Hepatocyte (in vitro differentiated cells): ENCODE results near the gene NINJ2. TPM values are rescaled to one million over a fixed set of nuclear protein-coding genes. Genes with fewer than 3 reads are reported as not detected.

Experiments used
- DNase-seq: peaks from one replicate; pipeline ENCODE4 v3.0.0-alpha.2; 2016; ENCODE audit warnings: low spot score
- H2AFZ ChIP-seq: fragments of 200-600 bp; sonication (generic); 2 replicates; pipeline ENCODE4 v1.6.0; 2016; ENCODE audit warnings: antibody characterized with exemption, mild to moderate bottlenecking
- H3K27ac ChIP-seq: fragments of 200-600 bp; sonication (generic); 2 replicates; pipeline ENCODE4 v1.5.1; 2016; ENCODE audit warnings: mild to moderate bottlenecking
- H3K27me3 ChIP-seq: fragments of 200-600 bp; sonication (generic); 2 replicates; pipeline ENCODE4 v1.6.1; 2016
- H3K36me3 ChIP-seq: fragments of 200-600 bp; sonication (generic); replicated peaks from 2 replicates; pipeline ENCODE4 v1.5.1; 2016; ENCODE audit warnings: low read depth; ENCODE audit not compliant: insufficient read depth
- H3K4me1 ChIP-seq: fragments of 200-600 bp; sonication (generic); 2 replicates; pipeline ENCODE4 v1.5.1; 2016; ENCODE audit warnings: mild to moderate bottlenecking, moderate library complexity; ENCODE audit not compliant: insufficient read depth
- H3K4me2 ChIP-seq: fragments of 200-600 bp; sonication (generic); 2 replicates; pipeline ENCODE4 v1.6.0; 2016
- H3K4me3 ChIP-seq: fragments of 200-600 bp; sonication (generic); 2 replicates; pipeline ENCODE4 v1.5.1; 2016; ENCODE audit warnings: mild to moderate bottlenecking
- H3K79me2 ChIP-seq: fragments of 200-600 bp; sonication (generic); 2 replicates; pipeline ENCODE4 v1.6.0; 2017; ENCODE audit warnings: mild to moderate bottlenecking
- H3K9me2 ChIP-seq: fragments of 200-600 bp; sonication (generic); replicated peaks from 2 replicates; pipeline ENCODE4 v1.6.0; 2017; ENCODE audit warnings: mild to moderate bottlenecking; ENCODE audit not compliant: insufficient read depth
- H3K9me3 ChIP-seq: fragments of 200-600 bp; sonication (generic); 2 replicates; pipeline ENCODE4 v1.5.1; 2016; ENCODE audit warnings: low read depth, mild to moderate bottlenecking
- H4K20me1 ChIP-seq: fragments of 200-600 bp; sonication (generic); 2 replicates; pipeline ENCODE4 v1.6.0; 2016; ENCODE audit warnings: mild to moderate bottlenecking; ENCODE audit not compliant: insufficient read depth, poor library complexity, severe bottlenecking
- CTCF ChIP-seq: fragments of 200-600 bp; sonication (generic); IDR thresholded peaks from 2 replicates; pipeline ENCODE4 v1.5.1; 2016; ENCODE audit warnings: antibody characterized with exemption, mild to moderate bottlenecking; ENCODE audit not compliant: poor library complexity
- EZH2phosphoT487 ChIP-seq: fragments of 200-600 bp; sonication (generic); IDR thresholded peaks from one replicate; pipeline ENCODE4 v1.6.1; 2018; ENCODE audit warnings: antibody characterized with exemption, mild to moderate bottlenecking, low read depth, moderate library complexity; ENCODE audit not compliant: unreplicated experiment, severe bottlenecking
- WGBS: methylation state at CpG from one replicate; pipeline ENCODE4 v1.1.6; 2016; ENCODE audit warnings: low lambda C conversion rate; ENCODE audit errors: missing lambda C conversion rate; 5-methylcytosine and 5-hydroxymethylcytosine counted together
- polyA plus RNA-seq: library from polyadenylated mRNA; unstranded; fragments of >200 nt; fragmentation: Nextera tagmentation; extraction: Ambion mirVana; gene quantifications from 2 replicates; pipeline ENCODE4 v1.2.1, GENCODE V29; 2016
- small RNA-seq: library from RNA; depleted of rRNA; stranded (forward); fragments of <200 nt; gene quantifications from one replicate; pipeline ENCODE3, GENCODE V24; 2014
- total RNA-seq: library from RNA; depleted of rRNA; stranded (reverse); fragments of >200 nt; gene quantifications from 2 replicates; pipeline ENCODE4 v1.2.3, GENCODE V29; 2014

NINJ2 gene
- total and polyA plus RNA-seq, 2 experiments from 2014 or later, result 0.70 to 2.1 TPM

- 69% methylated on average over 7 of the region's 7 CpGs for WGBS
These were observed 140.4 kb downstream of the NINJ2 start for GRCh38 chr12:522692-523378.

GRCh38 chr12:520119-520518 is 143.1 kb downstream of the NINJ2 start:
- Histone ChIP-seq H3K9me2 (no peaks in the 10 kb centered on the region), H4K20me1 (no peaks in the 10 kb centered on the region), H3K79me2 (no peaks in the 10 kb centered on the region), H3K4me2 (no peak overlapping the region), H3K36me3 (no peaks in the 10 kb centered on the region), H3K4me1 (no peaks in the 10 kb centered on the region), H3K4me3 (no peak overlapping the region), H3K9me3 (no peaks in the 10 kb centered on the region), H2AFZ (no peak overlapping the region), H3K27ac (no peak overlapping the region), H3K27me3 (no peaks in the 10 kb centered on the region)
- TF ChIP-seq CTCF, result no peak
- WGBS, result 34% methylated on average over 2 of the region's 2 CpGs
- DNase-seq, result no peak

More at GRCh38 chr12:522692-523378, 140.4 kb downstream of the NINJ2 start:
- Histone ChIP-seq H3K4me1 (no peaks in the 10 kb centered on the region), H3K4me3 (no peak overlapping the region), H3K36me3 (no peaks in the 10 kb centered on the region), H3K9me3 (no peaks in the 10 kb centered on the region), H2AFZ (no peak overlapping the region), H4K20me1 (no peaks in the 10 kb centered on the region), H3K27ac (no peak overlapping the region), H3K4me2 (no peak overlapping the region), H3K79me2 (no peaks in the 10 kb centered on the region), H3K27me3 (no peaks in the 10 kb centered on the region), H3K9me2 (no peaks in the 10 kb centered on the region)
- TF ChIP-seq EZH2phosphoT487 (no peak), CTCF (no peak)
- DNase-seq, result no peak

- Histone ChIP-seq H3K9me3 (no peaks in the 10 kb centered on the region), H3K4me1 (peaks cover 3% of the 10 kb centered on the region), H3K27ac (no peak overlapping the region), H3K36me3 (no peaks in the 10 kb centered on the region), H4K20me1 (no peaks in the 10 kb centered on the region), H3K79me2 (no peaks in the 10 kb centered on the region), H3K4me3 (no peak overlapping the region), H2AFZ (no peak overlapping the region), H3K9me2 (no peaks in the 10 kb centered on the region), H3K4me2 (no peak overlapping the region), H3K27me3 (no peaks in the 10 kb centered on the region)
- 82% methylated on average over 3 of the region's 3 CpGs for WGBS
- no peak for DNase-seq
- TF ChIP-seq EZH2phosphoT487, result no peak
- TF ChIP-seq CTCF, result no peak
These were observed 145.7 kb downstream of the NINJ2 start for GRCh38 chr12:517538-517937.

Small RNA genes within 50 kb of the gene (small RNA-seq; reads per million reads assigned to genes)
- gene RNU7-103P, result not detected

Other genes with a start within 250 kb of the NINJ2 start
- 10.6 and 13.9 TPM in 2 replicates for gene B4GALNT3, start 203.5 kb downstream of the NINJ2 start, total RNA-seq
- 3.7 and 4.4 TPM in 2 replicates for gene B4GALNT3, start 203.5 kb downstream of the NINJ2 start, polyA plus RNA-seq
- 62.6 and 63.7 TPM in 2 replicates for gene WNK1, start 89.1 kb upstream of the NINJ2 start, total RNA-seq
- gene WNK1, start 89.1 kb upstream of the NINJ2 start, polyA plus RNA-seq, result 51.2 and 58.5 TPM in 2 replicates